Muscle layer of duodenum (tissue), 2 donors: ENCODE results near the gene ORMDL3.

Source experiments
- H3K27ac ChIP-seq: one replicate; pipeline ENCODE4 v1.7.0; 2013; ENCODE audit warnings: mild to moderate bottlenecking, low read length
- H3K27me3 ChIP-seq: one replicate; pipeline ENCODE4 v1.7.0; 2013; ENCODE audit warnings: low read depth, mild to moderate bottlenecking, control low read depth, low read length
- H3K36me3 ChIP-seq, 2 donors: one replicate each; pipeline ENCODE4 v1.7.0; 2013; ENCODE audit warnings: low read length in 2 of 2, control low read depth in 1 of 2, mild to moderate bottlenecking in 1 of 2; ENCODE audit not compliant: insufficient read depth in 2 of 2, control insufficient read depth in 1 of 2
- H3K4me1 ChIP-seq, 2 donors: one replicate each; pipeline ENCODE4 v1.7.0; 2013; ENCODE audit warnings: low read length in 2 of 2, mild to moderate bottlenecking in 2 of 2, control low read depth in 1 of 2, moderate library complexity in 1 of 2; ENCODE audit not compliant: insufficient read depth in 2 of 2, control insufficient read depth in 1 of 2
- H3K4me3 ChIP-seq, 2 donors: one replicate each; pipeline ENCODE4 v1.7.0; 2013; ENCODE audit warnings: low read length in 2 of 2, low read depth in 1 of 2, mild to moderate bottlenecking in 1 of 2
- H3K9me3 ChIP-seq, 2 donors: one replicate each; pipeline ENCODE4 v1.7.0; 2013; ENCODE audit warnings: low read length in 2 of 2, control low read depth in 1 of 2, mild to moderate bottlenecking in 1 of 2; ENCODE audit not compliant: control insufficient read depth in 1 of 2
- donor health status: healthy.

Gene ORMDL3

GRCh38 chr17:39946551-39947330 lies 19.3 kb upstream of the ORMDL3 start:
- no peaks in the 10 kb centered on the region for H3K36me3 ChIP-seq
- H3K27me3 ChIP-seq = no peaks in the 10 kb centered on the region
- H3K4me3 ChIP-seq = no peak overlapping the region
- no peaks in the 10 kb centered on the region for H3K9me3 ChIP-seq
- no peak overlapping the region for H3K27ac ChIP-seq
- H3K4me1 ChIP-seq = no peaks in the 10 kb centered on the region

GRCh38 chr17:39944393-39944711 lies 17.0 kb upstream of the ORMDL3 start:
- Histone ChIP-seq H3K27ac (no peak overlapping the region), H3K36me3 (no peaks in the 10 kb centered on the region), H3K4me1 (peaks cover 0 to under 1% of the 10 kb centered on the region in 2 donors), H3K9me3 (no peaks in the 10 kb centered on the region), H3K4me3 (no peak overlapping the region), H3K27me3 (no peaks in the 10 kb centered on the region)

DNA sequence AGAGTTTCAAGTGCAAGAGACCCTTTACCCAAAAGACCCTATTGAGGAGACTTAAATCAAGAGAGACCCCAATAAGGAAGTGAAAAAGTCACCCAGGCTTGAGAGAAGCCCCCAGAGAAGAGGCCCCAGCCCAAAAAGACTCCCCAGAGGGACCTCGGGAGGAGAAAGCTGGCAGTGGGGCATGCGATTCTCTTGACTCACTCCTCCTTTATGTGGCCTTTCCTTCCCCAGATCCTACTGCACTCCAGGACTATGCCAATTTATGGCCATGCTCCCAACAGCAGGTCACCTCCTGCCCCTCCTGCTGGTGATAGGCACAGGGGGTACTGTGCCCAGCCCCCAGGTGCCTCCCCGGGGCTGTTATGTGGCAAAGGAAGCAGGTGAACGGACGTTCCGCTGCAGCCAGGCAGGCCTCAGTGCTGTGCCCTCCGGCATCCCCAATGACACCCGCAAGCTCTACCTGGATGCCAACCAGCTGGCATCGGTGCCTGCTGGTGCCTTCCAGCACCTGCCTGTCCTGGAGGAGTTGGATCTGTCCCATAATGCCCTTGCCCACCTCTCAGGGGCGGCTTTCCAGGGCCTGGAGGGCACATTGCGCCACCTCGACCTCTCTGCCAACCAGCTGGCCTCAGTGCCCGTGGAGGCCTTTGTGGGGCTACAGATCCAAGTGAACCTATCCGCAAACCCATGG lies 16.4 kb upstream of the ORMDL3 start:
- Histone ChIP-seq H3K4me3 (no peak overlapping the region), H3K27ac (no peak overlapping the region), H3K4me1 (peaks cover 0 to 4% of the 10 kb centered on the region in 2 donors), H3K36me3 (no peaks in the 10 kb centered on the region), H3K27me3 (no peaks in the 10 kb centered on the region), H3K9me3 (no peaks in the 10 kb centered on the region)

DNA sequence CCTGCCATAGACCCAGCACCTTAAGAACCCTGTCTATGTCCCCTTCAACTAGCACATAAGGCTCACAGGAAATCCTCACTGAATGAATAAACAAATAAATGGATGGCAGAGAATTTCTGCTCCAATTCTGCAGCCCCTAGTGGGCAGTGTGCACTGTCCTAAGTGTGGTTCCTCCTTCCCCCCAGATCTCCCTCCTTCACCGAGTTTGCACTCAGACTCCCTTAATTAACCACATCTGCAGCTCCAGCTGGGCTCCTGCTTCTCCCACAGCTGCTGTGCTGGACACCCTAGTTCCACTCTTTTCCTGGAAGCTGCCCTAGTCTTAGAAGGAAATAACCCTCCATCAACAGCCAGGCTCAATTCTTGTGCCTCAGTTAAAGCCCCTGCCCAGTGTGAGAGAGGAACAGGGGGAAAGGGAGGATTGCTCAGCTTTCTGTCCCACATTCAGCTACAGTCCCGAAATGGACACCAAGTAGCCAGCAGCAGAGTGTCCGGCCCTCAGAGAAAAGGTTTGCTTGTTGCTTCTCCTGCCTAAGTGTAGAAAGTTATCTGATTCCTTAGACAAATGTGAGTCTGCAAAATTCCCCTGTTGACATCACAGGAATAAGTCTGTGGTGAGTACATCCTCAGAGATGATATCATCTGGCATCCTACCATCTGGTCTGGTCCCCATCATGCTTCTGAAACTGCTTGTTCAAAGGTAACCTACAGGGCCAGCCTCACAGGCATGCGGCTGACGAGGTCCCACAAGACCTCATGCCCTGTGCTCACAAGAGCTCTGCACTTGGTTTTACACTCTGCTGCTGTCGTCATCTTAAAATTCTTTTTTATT lies 12.4 kb upstream of the ORMDL3 start:
- Histone ChIP-seq H3K27me3 (no peaks in the 10 kb centered on the region), H3K4me1 (peaks cover 0 to 4% of the 10 kb centered on the region in 2 donors), H3K4me3 (no peak overlapping the region), H3K27ac (peak overlapping the region; percentile 17), H3K36me3 (no peaks in the 10 kb centered on the region), H3K9me3 (no peaks in the 10 kb centered on the region)

DNA sequence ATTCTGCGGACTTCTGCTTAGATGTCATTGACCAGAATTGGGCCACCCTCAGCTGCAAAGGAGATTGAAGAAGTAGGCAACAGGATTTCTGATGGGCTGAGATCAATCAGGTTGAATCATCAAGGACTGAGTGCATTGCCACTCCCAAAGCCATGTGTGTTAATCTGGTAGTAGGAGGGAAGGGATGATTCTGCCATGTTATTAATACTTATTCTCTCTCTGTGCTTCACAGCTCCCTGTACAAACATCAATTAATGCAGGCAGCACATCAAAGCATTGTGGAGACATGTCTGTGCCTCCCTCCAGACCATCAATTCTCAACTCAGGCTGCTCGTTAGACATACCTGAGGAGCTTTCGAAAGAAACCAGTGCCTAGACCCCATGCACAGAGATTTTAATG lies 11.7 kb upstream of the ORMDL3 start:
- Histone ChIP-seq H3K36me3 (no peaks in the 10 kb centered on the region), H3K27ac (no peak overlapping the region), H3K27me3 (no peaks in the 10 kb centered on the region), H3K9me3 (no peaks in the 10 kb centered on the region), H3K4me1 (peaks cover 0 to 4% of the 10 kb centered on the region in 2 donors), H3K4me3 (no peak overlapping the region)

DNA sequence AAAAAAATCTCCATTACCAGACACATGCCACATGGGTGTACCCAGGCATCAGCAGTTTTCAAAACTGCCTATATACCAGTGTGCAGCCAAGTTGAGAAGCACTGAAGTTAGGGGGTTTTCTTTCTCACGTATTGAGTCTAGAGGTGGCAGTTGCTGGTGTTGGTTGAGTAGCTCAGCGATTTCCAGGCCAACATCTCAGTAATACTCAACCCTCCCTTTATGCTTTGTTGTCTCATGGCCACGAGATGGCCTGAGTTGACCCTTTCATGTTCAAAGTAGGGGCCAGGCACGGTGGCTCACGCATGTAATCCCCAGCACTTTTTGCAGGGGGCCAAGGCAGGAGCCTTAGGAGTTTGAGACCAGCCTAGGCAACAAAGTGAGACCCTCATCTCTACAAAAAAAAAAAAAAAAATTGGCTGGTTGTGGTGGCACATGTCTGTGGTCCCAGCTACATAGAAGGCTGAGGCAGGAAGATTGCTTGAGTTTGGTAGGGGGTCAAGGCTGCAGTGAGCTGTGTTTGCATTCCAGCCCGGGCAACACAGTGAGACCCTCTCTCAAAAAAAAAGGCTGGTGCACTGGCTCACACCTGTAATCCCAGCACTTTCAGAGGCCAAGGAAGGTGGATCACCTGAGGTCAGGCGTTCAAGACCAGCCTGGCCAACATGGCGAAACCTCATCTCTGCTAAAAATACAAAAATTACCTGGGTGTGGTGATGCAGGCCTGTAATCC lies 10.9 kb upstream of the ORMDL3 start:
- Histone ChIP-seq H3K27me3 (no peaks in the 10 kb centered on the region), H3K4me3 (no peak overlapping the region), H3K27ac (no peak overlapping the region), H3K36me3 (no peaks in the 10 kb centered on the region), H3K4me1 (peaks cover 0 to 4% of the 10 kb centered on the region in 2 donors), H3K9me3 (no peaks in the 10 kb centered on the region)

DNA sequence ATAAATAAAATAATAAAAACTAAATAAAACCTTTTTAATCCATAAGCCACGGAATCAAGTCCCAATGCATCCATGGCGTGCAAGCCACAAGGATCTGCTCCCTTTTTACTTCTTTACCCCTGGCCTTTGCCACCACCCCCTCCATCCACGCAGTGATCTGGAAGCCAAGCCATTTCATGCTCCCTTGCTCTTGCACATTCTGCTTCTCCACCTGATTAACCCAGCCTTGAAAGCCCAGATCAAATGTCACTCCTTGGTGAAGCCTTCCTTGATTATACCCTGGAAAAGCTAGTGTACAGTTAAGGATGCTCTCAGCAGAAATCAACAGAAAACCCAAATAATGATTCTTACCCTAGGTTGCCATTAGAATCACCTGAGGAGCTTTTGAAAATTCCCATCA lies 10.0 kb upstream of the ORMDL3 start:
- no peaks in the 10 kb centered on the region for H3K36me3 ChIP-seq
- peaks cover 0 to 4% of the 10 kb centered on the region in 2 donors for H3K4me1 ChIP-seq
- no peak overlapping the region for H3K27ac ChIP-seq
- no peak overlapping the region for H3K4me3 ChIP-seq
- no peaks in the 10 kb centered on the region for H3K9me3 ChIP-seq
- no peaks in the 10 kb centered on the region for H3K27me3 ChIP-seq

- Histone ChIP-seq H3K27me3 (no peaks in the 10 kb centered on the region), H3K36me3 (no peaks in the 10 kb centered on the region)
These were observed 8.5 kb upstream of the ORMDL3 start for GRCh38 chr17:39935909-39936308.

DNA sequence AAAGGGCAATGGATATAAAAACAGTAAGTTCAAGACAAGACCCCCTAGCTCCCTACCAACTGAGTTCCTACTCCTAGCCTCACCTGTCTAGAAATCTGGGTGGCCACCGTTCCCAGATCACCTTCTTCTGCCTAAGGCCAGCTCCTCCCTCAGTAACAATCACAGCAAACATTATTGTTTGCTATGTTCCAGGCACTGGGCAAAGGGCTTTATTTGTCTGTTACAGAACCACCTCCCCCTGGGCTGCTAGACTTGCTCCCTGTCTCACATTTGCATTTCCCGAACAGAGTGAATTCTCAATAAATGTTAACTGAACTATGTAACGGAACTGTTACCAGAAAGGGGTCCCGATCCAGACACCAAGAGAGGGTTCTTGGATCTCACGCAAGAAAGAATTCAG lies 6.9 kb upstream of the ORMDL3 start:
- Histone ChIP-seq H3K27ac (no peak overlapping the region), H3K4me3 (no peak overlapping the region), H3K9me3 (no peaks in the 10 kb centered on the region), H3K36me3 (peaks cover 0 to 7% of the 10 kb centered on the region in 2 donors), H3K4me1 (peaks cover 0 to 3% of the 10 kb centered on the region in 2 donors), H3K27me3 (no peaks in the 10 kb centered on the region)

More at GRCh38 chr17:39935909-39936308, 8.5 kb upstream of the ORMDL3 start:
- Histone ChIP-seq H3K27ac (no peak overlapping the region), H3K4me1 (peaks cover 0 to 4% of the 10 kb centered on the region in 2 donors), H3K4me3 (no peak overlapping the region), H3K9me3 (no peaks in the 10 kb centered on the region)

- no peak overlapping the region for H3K4me3 ChIP-seq
- H3K4me1 ChIP-seq = peaks cover under 1 to 3% of the 10 kb centered on the region in 2 donors
- H3K9me3 ChIP-seq = no peaks in the 10 kb centered on the region
- H3K27me3 ChIP-seq = no peaks in the 10 kb centered on the region
- peaks cover 0 to 9% of the 10 kb centered on the region in 2 donors for H3K36me3 ChIP-seq
- no peak overlapping the region for H3K27ac ChIP-seq
These were observed 6.5 kb upstream of the ORMDL3 start for GRCh38 chr17:39933912-39934311.
